Liver (tissue), 9 donors: ENCODE data around the gene SLC9B2. TPM values are rescaled to one million over a fixed set of nuclear protein-coding genes. Genes with fewer than 3 reads are reported as not detected.
A peak's percentile ranks its signal among the peaks of the same experiment; 100 is the strongest.

ENCODE experiments used
- DNase-seq: peaks from one replicate; pipeline ENCODE4 v3.0.0-alpha.2; 2017; ENCODE audit warnings: low spot score
- H3K27ac ChIP-seq, 2 donors: one replicate each; pipeline ENCODE4 v1.7.0; 2013; ENCODE audit warnings: inconsistent platforms in 2 of 2, low read length in 2 of 2, control low read depth in 1 of 2, low read depth in 1 of 2, mild to moderate bottlenecking in 1 of 2
- H3K27me3 ChIP-seq, 4 donors: one replicate each; pipeline versions ENCODE4 v1.6.1 to v1.7.0; 2013; ENCODE audit warnings: low read length in 3 of 4, inconsistent platforms in 1 of 4, mild to moderate bottlenecking in 1 of 4, moderate library complexity in 1 of 4; ENCODE audit not compliant: control insufficient read depth in 4 of 4, insufficient read depth in 4 of 4
- H3K36me3 ChIP-seq, 4 donors: one replicate each; pipeline versions ENCODE4 v1.6.1 to v1.7.0; 2013; ENCODE audit warnings: low read length in 3 of 4, mild to moderate bottlenecking in 3 of 4, low read depth in 1 of 4, moderate library complexity in 1 of 4; ENCODE audit not compliant: control insufficient read depth in 4 of 4, insufficient read depth in 3 of 4
- H3K4me1 ChIP-seq, 4 donors: one replicate each; pipeline versions ENCODE4 v1.6.1 to v1.7.0; 2013; ENCODE audit warnings: low read length in 3 of 4, mild to moderate bottlenecking in 3 of 4, moderate library complexity in 1 of 4; ENCODE audit not compliant: control insufficient read depth in 4 of 4, insufficient read depth in 4 of 4
- H3K4me3 ChIP-seq, 3 donors: one replicate each; pipeline versions ENCODE4 v1.6.1 to v1.7.0; 2013; ENCODE audit warnings: low read length in 3 of 3, control low read depth in 1 of 3, low read depth in 1 of 3, mild to moderate bottlenecking in 1 of 3
- H3K9ac ChIP-seq, 2 donors: one replicate each; pipeline ENCODE4 v1.7.0; 2013; ENCODE audit warnings: low read length in 2 of 2, mild to moderate bottlenecking in 2 of 2, moderate library complexity in 2 of 2, control low read depth in 1 of 2, low read depth in 1 of 2
- H3K9me3 ChIP-seq, 4 donors: one replicate each; pipeline versions ENCODE4 v1.6.1 to v1.7.0; 2013; ENCODE audit warnings: low read length in 3 of 4; ENCODE audit not compliant: control insufficient read depth in 4 of 4
- ATF3 ChIP-seq: IDR thresholded peaks from 2 replicates; pipeline ENCODE4 v1.6.1; 2016; ENCODE audit warnings: antibody characterized with exemption
- CTCF ChIP-seq: fragments of 150-350 bp; IDR thresholded peaks from 2 replicates; pipeline ENCODE4 v1.5.1; 2017; ENCODE audit warnings: improper control_type of control experiment, low read depth, low read length; ENCODE audit not compliant: missing input control
- EGR1 ChIP-seq, 2 donors: IDR thresholded peaks; 2 replicates each; pipeline ENCODE4 v1.6.1; 2016 to 2018; ENCODE audit warnings: antibody characterized with exemption in 2 of 2, low read depth in 2 of 2
- FOXA1 ChIP-seq: IDR thresholded peaks from 2 replicates; pipeline ENCODE4 v1.6.1; 2016; ENCODE audit warnings: antibody characterized with exemption
- FOXA2 ChIP-seq: IDR thresholded peaks from 2 replicates; pipeline ENCODE4 v1.6.1; 2016; ENCODE audit warnings: antibody characterized with exemption
- GABPA ChIP-seq, 2 donors: IDR thresholded peaks in 1 of 2; conservative IDR thresholded peaks in 1 of 2; 2 replicates each; pipeline ENCODE4 v1.6.1; 2016; ENCODE audit warnings: antibody characterized with exemption in 2 of 2, mild to moderate bottlenecking in 1 of 2, moderate library complexity in 1 of 2
- HNF4A ChIP-seq, 2 donors: conservative IDR thresholded peaks; 2 replicates each; pipeline ENCODE4 v1.6.1; 2016; ENCODE audit warnings: antibody characterized with exemption in 2 of 2, mild to moderate bottlenecking in 2 of 2
- HNF4G ChIP-seq: IDR thresholded peaks from 2 replicates; pipeline ENCODE4 v1.6.1; 2016; ENCODE audit warnings: antibody characterized with exemption
- JUND ChIP-seq, 2 donors: IDR thresholded peaks; 2 replicates each; pipeline ENCODE4 v1.6.1; 2016; ENCODE audit warnings: antibody characterized with exemption in 2 of 2
- MAX ChIP-seq: IDR thresholded peaks from 2 replicates; pipeline ENCODE4 v1.6.1; 2016; ENCODE audit warnings: antibody characterized with exemption
- NR2F2 ChIP-seq: IDR thresholded peaks from 2 replicates; pipeline ENCODE4 v1.6.1; 2016; ENCODE audit warnings: antibody characterized with exemption
- RAD21 ChIP-seq, 2 donors: IDR thresholded peaks; 2 replicates each; pipeline ENCODE4 v1.6.1; 2016; ENCODE audit warnings: antibody characterized with exemption in 2 of 2, mild to moderate bottlenecking in 2 of 2
- REST ChIP-seq: IDR thresholded peaks from 2 replicates; pipeline ENCODE4 v1.6.1; 2016; ENCODE audit warnings: antibody characterized with exemption, mild to moderate bottlenecking
- RXRA ChIP-seq, 2 donors: IDR thresholded peaks; 2 replicates each; pipeline ENCODE4 v1.6.1; 2017 to 2018; ENCODE audit warnings: antibody characterized with exemption in 2 of 2, mild to moderate bottlenecking in 1 of 2
- SP1 ChIP-seq: IDR thresholded peaks from 2 replicates; pipeline ENCODE4 v1.6.1; 2018; ENCODE audit warnings: antibody characterized with exemption, mild to moderate bottlenecking
- TAF1 ChIP-seq: conservative IDR thresholded peaks from 2 replicates; pipeline ENCODE4 v1.6.1; 2016; ENCODE audit warnings: antibody characterized with exemption, mild to moderate bottlenecking
- YY1 ChIP-seq: IDR thresholded peaks from 2 replicates; pipeline ENCODE4 v1.6.1; 2016; ENCODE audit warnings: antibody characterized with exemption, mild to moderate bottlenecking
- ZBTB33 ChIP-seq: IDR thresholded peaks from 2 replicates; pipeline ENCODE4 v1.6.1; 2016; ENCODE audit warnings: antibody characterized with exemption
- WGBS: extraction: QIAGEN DNeasy Blood & Tissue Kit; methylation state at CpG from one replicate; pipeline ENCODE4 v1.1.7; 2013; 5-methylcytosine and 5-hydroxymethylcytosine counted together
- polyA plus RNA-seq, 2 donors: library from polyadenylated mRNA; stranded (reverse) in 1 of 2; unstranded in 1 of 2; fragments of 200-250 nt in 1 of 2; fragments of >200 nt in 1 of 2; fragmentation: Nextera tagmentation in 1 of 2; extraction: Ambion mirVana in 1 of 2; gene quantifications; one replicate each; pipeline versions ENCODE4 v1.2.1 to v1.2.3, GENCODE V29; 2013 to 2015
- total RNA-seq, 2 donors: library from RNA; depleted of rRNA; stranded (reverse); fragments of >200 nt; gene quantifications; one replicate each; pipeline ENCODE4 v1.2.3, GENCODE V29; 2014
- donor health status: healthy.
- donor health status: healthy.
- donor health status: healthy.
- donor health status: healthy.
- donor health status: healthy.

The SLC9B2 gene
- total and polyA plus RNA-seq, 4 donors = 23.7 to 47.0 (median 34.5) TPM

- H3K9me3 ChIP-seq = no peaks in the 10 kb centered on the region
- TF ChIP-seq TAF1 (no peak), FOXA1 (peak; percentile 4), FOXA2 (no peak), JUND (IDR thresholded peaks at IDR 0.05) (peak; percentile 68 to 69), ZBTB33 (peak; percentile 84), YY1 (peak; percentile 91), HNF4G (no peak), SP1 (peak; percentile 92), HNF4A (conservative IDR thresholded peaks at IDR 0.05) (peak; percentile 60 to 61), ATF3 (peak; percentile 79), RAD21 (IDR thresholded peaks at IDR 0.05) (peak; percentile 52 to 61), EGR1 (IDR thresholded peaks at IDR 0.05; ENCODE audit: low read depth in 2 of 2) (peak; percentile 43 to 49), NR2F2 (no peak), MAX (peak; percentile 54), RXRA (IDR thresholded peaks at IDR 0.05) (peak; percentile 61 to 64), GABPA (IDR thresholded peaks at IDR 0.05 in 1 of 2, conservative IDR thresholded peaks at IDR 0.05 in 1 of 2) (peak in 1 of 2 donors; percentile 75), REST (peak; percentile 65), CTCF (no peak)
Measured at GRCh38 chr4:103019308-103020124, 57.0 kb downstream of the SLC9B2 start, which contains the start of gene SLC9B1. Gene SLC9B1, minus strand, starts transcription at chr4:103019705. Its CDS starts 27,994 bp downstream, at chr4:102991711.

More at GRCh38 chr4:103019308-103020124, 57.0 kb downstream of the SLC9B2 start, which contains the start of gene SLC9B1:
- Histone ChIP-seq H3K27me3 (no peaks in the 10 kb centered on the region), H3K4me3 (peak within 1 kb of the TSS; percentile 37 to 71 (median 44)), H3K9ac (peak within 1 kb of the TSS; percentile 87 to 99), H3K27ac (peak within 1 kb of the TSS; percentile 79 to 86), H3K36me3 (no peaks in the 10 kb centered on the region), H3K4me1 (peaks cover 0 to 11% (median 0%) of the 10 kb centered on the region in 4 donors)
- 2% methylated on average over 46 of the region's 46 CpGs for WGBS
- DNase-seq = peak; percentile 94
